SKM-1 (cell line): Measurements from ENCODE around the gene KMT2A.
"Not testable (repeated sequence)": the region's sequence is repeated elsewhere in the genome, so short reads cannot be mapped to it uniquely, and the experiment has no call there.

Experiments
- DNase-seq: peaks from one replicate; lab custom pipeline; 2025; ENCODE audit not compliant: unreplicated experiment; lab: John Stamatoyannopoulos, UW

Gene KMT2A

DNA sequence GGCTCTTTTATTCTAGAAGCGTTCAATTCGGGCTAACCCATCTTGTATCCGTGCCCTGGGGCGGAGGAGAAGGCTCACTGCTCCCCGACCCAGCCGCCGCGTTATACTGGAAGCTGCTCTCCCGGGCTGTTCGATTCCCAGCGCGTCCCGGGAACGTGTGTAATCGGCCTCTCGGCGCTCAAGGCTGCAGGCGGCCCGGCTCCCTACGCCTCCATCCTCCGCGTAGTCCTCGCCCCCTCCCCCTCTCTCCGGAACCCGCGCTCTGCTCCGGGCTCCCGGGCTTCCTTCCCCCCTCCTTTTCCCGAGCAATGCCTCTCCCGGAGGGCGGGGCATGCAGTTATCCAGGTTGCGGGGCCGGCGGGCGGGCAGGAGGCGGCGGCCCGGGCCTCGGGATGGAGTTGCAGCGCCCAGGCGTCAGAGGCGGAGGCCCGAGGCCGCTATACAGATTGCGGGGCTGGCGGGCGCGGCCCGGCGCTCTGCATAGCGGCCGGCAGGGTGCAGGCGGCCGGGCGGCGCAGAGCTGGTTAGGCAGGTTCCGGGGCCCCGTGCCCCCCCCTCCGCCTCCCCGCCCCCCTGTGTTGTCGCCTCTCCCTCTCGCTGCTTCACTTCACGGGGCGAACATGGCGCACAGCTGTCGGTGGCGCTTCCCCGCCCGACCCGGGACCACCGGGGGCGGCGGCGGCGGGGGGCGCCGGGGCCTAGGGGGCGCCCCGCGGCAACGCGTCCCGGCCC lies at the start of gene KMT2A:
Gene KMT2A (plus strand): TSS at position 600 of the 732 bp plus-strand sequence. CDS start 21 bp downstream, at position 621.
- DNase-seq: peak; percentile 92

DNA sequence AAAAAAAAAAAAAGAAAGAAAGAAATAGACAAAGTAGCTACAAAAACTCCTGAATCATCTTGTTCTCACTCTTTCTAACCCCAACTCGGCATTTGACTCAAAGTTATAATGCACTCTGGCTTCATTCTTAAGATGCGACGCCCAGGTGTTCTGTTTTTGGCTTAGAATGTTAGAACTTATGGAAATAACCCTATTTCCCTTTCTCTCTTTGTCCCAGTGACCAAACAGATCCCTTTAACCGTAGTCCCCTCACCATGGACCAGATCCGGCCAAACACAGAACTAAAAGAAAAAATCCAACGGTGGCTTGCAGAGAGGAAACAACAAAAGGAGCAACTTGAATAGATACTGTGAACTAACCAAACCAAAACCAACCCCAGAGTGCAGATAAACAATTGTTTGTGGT lies 40.2 kb upstream of the KMT2A start:
- no peak for DNase-seq

DNA sequence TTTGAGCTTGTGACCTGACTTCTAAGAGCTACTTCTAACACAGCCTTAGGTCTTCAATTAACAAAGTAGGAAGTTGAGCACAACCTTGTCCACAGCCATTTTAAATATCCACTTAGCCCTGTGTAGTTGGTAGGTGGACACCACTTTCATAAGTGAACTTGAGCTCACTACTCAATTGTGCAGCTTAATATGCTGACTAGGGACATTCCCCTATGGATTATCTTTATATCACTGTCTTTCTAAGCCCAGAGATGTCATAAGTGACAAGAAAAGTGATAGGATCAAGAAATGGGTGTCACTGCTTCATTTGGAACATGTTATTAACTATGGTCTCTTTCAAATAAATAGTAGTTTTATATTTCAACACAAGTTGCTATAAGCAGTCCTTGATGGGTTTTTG lies 38.8 kb upstream of the KMT2A start:
- no peak for DNase-seq

DNA sequence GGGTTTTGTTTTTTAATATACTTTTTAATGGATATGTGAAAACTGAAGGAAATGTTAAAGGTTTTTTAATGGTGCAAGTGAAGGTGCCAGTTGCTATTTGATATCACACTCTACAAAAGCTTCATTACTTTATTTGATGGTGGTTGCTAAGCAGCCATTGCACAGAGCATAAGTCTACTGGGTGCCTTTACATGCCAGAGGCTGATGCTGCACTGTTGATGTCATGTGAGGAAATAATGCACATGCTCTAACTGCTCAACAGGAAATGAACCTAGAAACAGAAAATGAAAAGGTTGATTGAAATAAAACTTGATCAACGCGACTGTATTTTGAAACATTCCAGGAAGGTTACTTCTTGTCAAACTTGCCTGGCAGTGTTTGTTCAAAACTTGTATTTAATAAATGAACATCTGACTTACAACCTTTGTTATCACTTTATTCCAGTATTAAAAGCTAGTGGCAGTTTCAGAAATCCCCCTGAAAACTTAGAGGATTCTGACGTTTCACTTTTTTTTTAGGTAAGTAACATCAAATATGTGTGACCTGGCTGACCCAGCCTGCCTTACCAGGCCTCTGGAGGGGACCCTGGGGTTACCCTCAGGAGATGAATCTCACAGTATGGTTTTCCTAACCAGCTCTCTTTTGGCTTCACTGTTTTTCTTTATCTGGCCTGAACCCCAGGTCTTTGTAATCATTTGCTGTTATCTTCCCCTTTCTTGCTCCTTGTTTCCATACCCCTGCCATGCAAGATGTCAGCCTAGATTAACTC lies 37.3 kb upstream of the KMT2A start:
- DNase-seq: no peak

DNA sequence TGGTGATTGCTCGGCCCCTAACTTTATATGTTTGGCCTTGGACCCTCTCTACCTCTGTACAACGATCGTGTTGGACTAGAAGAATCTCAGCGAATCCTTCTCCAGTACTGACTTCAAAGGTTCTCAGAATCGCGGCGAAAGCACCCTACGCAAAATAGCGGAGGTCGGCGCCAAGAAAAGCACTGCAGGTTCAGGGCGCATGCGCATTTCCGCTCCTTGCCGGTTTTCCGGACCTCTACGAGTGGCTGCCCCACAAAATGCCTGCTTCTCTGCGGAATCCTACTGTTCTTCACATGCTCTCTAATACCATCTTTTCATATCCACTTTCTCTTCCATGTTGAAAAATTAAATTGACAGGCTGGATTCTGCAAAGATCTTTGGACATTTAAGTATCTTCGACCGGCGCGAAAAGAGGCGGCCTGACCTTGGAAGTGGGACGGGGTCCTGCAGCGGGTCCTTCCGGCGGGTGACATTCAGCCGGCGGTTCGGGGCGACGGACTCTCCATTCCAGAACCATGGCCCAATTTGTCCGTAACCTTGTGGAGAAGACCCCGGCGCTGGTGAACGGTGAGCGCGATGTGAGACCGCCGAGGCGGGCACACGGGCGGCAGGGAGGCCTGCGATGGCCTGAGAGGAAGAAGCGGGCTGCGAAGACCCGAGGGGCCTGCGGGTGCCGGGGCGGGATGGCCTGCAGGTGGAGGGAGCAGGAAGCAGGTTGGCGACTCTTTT lies 35.0 kb upstream of the KMT2A start, which contains the start of gene ATP5MG:
Gene ATP5MG (plus strand): TSS at position 456 of the 729 bp plus-strand sequence. CDS start 60 bp downstream, at position 516.
- peak; percentile 83 for DNase-seq

DNA sequence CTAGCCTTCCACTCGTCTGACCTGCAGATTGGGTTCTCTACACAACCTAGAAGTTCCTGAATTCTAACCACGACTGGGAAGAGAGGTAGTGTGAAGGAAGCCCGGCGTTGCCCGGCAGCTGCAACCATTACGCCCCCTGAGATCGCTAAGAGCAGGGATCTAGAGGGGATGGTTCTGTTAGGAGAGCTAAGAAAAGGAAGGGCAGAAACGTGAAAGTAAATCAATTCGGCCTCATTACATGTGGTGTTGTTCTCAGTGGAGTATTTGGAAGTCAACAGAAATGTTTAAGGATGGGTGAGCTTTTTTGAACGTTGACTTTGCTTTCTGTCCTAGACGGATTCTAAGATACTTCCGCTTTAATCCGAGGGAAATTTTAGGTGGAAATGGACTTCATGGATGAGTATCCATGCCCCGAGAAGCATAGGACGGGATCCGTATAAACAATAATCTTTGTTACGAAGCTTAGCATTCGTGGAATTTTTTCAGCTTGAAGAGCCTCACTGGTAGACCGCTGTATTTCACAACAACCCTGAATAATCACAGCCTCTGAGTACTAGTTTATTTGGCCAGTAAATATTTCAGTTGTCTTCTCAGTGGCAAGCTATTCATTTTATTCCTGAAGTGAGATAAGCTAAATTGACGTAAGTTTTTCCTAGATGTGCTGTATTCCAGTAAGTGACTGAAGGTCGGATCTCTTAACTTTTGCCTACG lies 34.3 kb upstream of the KMT2A start:
- no peak for DNase-seq

DNA sequence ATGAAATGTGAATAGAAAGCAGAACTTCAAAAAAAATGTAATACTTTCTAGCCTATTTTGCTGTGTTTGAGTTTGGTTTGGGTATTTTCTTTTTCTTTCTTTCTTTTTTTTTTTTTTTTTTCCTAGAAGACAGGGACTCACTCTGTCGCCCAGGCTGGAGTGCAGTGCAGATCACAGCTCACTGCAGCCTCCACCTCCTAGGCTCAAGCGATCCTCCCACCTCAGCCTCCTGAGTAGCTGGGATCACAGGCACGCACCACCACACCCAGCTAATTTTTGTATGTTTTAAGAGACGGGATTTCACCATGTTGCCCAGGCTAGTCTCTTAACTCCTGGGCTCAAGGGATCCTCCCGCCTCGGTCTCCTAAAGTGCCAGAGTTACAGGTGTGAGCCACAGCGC lies 33.7 kb upstream of the KMT2A start:
- not testable (repeated sequence) for DNase-seq

DNA sequence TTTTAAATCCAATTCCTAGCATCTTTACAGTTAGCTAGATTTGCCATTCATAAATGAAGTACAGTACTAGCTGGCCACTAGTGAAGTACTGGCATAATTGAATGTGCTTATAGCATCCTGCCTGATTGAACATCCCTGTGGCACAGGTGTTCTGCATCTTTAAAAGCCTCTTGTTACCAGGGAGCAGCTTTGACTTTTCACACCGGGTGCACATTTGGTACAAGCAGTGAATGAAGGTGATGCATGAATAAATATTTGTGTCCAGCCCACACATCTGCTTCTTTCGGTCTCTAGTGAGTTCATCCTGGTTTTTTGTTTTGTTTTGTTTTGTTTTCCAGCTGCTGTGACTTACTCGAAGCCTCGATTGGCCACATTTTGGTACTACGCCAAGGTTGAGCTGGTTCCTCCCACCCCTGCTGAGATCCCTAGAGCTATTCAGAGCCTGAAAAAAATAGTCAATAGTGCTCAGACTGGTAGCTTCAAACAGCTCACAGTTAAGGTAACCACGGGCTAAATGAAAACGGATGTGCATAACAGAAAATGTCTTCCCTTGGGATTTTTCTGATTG lies 29.6 kb upstream of the KMT2A start:
- no peak for DNase-seq

DNA sequence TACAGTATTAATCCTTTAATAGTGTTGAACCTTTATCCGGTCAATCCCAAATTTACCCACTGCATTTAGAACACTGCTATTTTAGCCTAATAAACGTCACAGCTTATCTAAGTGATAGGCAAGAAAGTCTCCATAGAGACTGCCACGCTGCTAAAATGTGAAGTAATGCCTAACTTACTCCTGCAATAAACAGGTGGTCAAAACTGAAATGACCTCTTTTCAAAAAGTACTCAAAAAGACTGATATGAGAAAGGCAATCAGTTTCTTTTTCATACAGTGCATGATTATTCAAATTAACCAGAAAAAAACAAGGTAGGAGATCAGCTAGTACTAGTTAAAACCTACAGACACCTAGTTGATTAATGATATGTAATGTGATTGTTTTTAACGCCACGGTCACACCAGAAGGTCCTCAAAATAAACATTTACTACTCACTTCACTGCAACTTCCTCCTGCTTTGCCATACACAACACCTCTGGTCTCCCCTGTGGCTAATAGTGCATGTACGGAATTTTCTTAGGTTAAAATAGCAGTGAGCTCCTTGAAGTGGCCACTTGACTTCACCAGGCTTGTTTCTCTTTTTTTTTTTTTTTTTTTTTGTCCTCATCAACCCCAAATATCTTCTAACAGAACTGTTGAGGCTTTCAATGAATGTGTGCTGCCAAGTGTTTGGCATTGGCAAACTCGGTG lies 26.1 kb upstream of the KMT2A start:
- no peak for DNase-seq

DNA sequence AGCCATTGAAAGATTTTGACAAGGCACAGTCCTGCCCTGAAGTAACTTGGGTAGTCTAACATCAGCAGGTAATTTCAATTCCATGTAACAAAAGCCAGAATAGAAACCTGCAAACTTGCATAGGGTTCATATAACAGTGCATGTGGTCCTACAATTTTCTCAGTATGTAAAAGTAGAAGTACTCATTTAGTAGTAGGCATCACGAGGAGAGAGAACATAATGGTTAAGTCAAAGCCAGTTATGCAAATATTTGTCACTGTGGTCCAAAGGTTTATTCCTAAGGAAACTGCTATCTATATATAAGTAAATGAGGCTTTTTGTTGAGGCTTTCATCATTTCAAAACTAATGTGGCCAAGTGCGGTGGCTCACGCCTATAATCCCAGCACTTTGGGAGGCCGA lies 24.8 kb upstream of the KMT2A start:
- DNase-seq: no peak

DNA sequence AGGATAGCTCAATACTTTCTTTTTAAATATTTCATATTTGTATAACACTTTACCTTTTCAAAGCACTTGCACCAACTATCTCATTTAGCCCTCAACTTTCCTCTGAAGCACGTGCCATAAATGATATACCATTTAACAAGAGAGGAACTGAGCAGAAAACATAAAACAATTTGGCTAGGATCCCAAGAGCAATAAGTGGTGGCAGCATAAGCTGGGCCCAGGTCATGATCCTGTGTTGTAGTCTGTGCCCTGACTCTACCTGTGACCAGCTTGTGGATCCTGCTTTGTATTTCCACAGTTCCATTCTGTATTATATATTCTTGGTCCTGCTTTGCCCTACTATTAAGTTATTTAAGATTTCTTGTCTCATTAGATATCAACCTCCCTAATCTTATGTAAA lies 23.4 kb upstream of the KMT2A start:
- no peak for DNase-seq

DNA sequence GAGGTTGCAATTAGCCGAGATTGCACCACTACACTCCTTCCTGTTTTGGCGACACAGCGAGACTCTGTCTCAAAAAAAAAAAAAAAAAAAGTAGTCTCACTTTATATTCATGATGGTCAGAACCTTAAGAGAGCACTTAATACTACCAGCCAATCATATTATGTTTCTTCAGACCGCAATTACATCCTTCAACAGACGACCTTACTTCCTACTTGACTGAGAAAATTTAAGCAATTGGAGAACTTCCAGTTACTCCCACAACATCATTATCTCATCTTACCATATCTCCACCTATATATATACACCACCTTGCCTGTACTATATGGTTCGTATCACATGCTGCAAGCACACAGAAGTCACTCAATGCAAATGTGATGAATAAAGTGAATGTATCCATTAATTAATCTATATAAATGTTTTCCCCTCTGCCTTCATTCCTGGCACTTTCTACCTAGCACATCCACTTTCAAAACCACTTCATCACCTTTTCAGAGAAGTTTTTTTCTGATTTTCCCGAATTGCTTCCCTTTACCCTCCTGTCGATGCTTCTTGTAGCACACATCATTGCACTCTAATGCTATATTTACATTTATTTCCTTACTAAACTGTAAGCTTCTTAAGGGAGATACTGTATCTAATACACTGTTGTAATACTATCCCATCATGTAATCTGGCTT lies 21.1 kb upstream of the KMT2A start:
- no peak for DNase-seq

DNA sequence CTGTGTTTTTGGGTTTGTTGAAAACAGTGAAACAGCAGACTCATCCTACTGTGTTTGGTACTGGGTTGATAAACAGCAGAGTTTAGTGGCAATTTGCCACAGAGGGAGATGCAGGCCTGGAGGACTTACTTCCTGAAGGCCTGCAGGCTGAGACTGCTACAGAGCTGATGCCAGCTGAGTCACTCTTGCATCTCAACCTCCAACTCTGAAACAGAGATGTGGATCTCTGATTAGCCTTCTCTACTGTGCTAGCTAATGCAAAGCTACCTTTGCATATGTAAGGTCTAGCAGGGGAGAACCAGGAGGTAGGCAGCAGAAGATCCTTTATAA lies 20.6 kb upstream of the KMT2A start:
- DNase-seq: no peak

DNA sequence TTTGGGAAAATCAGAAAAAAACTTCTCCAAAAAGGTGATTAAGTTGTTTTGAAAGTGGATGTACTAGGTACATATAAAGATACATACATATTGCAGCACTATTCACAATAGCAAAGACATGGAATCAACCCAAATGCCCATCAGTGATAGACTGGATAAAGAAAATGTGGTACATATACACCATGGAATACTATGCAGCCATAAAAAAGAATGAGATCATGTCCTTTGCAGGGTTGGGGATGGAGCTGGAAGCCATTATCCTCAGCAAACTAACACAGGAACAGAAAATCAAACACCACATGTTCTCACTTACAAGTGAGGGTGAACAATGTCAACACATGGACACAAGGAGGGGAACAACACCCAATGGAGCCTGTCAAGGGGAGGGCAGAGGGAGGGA lies 19.4 kb upstream of the KMT2A start:
- not testable (repeated sequence) for DNase-seq

DNA sequence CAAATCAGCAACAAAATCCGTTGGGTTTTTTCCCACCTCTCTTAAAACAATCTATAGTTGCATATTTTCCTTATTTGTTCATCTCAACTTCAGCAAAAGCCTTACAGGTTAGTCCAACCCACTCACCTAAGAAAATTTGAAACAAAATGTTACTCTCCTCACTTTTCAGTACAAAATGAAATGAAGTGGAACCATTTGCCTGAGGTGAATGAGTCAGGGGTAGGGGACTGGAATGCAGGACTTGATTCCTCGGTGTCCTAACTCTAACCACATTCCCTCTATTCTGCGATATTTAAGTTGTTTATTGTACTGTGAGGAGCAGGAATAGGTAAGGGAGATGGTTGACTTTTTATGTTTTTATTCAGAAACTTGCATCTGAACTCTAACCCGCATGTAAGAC lies 18.5 kb upstream of the KMT2A start:
- DNase-seq: no peak

DNA sequence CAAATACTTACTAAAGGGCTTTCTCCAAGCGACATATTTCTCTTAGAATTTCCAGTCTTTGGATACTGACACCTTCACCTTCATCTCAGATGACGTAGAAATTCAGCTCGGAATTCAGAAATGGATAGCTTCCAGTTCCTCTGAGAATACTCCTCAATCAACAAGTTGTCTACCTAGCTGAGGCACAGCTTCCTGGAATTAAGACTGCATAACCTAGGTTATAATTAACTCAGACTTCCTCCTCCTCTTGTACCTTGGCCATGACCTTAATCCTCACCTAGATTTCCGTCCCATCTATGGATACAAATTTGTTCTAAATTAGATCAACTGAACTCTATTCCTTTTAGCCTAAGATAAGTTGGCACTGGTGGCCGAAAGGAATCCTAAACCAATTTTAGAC lies 17.5 kb upstream of the KMT2A start:
- DNase-seq: no peak

DNA sequence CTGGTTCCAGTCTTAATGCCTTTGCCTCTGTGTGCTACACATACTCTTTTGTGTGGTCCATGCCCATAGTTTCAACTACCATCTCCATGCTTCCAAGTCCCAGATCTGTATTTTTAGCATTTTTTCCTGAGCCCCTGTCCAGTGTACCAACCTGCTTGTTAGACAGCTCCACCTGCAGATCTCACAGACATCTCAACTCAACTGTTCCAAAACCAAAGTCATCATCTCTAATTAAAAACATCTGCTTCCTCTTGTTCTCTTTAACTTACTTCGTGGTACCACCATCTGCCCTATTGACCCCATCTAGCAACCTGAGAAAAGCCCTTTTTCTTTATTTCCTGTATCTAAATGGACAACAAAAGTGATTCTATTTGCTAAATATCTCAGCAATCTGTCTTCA lies 8.6 kb upstream of the KMT2A start:
- DNase-seq: no peak

DNA sequence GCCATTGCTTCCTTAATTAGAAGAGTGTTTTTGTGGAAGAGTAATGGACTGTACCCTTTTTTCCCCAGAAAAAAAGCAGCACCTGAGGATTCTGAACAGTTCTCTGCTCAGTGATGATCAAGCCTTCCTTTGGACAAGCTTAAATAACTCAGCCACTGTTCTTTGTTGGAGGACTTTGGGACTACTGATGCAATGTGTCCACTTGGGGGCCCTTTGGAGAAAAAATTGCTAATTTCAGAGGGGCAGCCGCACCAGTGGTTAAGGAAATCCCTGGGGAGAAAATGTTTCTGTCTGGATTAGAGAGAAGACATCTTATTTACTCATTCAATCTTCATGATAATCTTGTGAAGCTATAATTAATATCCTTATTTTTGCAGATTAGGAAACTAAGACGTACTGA lies 5.3 kb upstream of the KMT2A start:
- no peak for DNase-seq

DNA sequence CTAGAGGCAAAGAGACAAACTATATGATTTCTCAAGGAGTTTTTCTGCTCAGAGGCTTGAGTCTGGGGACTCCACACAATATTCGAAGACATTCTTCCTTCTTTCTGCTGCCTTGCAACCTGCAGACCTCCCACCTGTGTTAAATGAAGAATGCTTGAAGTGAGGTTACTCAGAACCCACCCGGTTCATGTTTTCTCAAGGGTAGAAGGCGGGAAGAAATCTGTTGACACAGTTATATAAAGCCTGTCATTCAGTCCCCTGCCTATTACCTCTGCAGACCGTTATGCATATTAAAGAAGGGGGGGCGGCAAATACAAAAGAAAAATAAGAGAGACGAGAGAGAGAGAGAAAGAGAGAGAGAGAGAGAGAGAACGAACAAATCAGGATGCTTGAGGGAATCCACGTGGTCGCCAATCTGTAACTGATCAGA lies 2.2 kb upstream of the KMT2A start:
- DNase-seq: no peak
